Measurements from ENCODE around the gene CARMIL1.
"Not testable (repeated sequence)": the region's sequence is repeated elsewhere in the genome, so short reads cannot be mapped to it uniquely, and the experiment has no call there.

Gene CARMIL1

GRCh38 chr6:25371037-25371347 is 91.8 kb downstream of the CARMIL1 start:
- DNase-seq, result no peak

GRCh38 chr6:25375125-25375524 is 96.0 kb downstream of the CARMIL1 start:
- DNase-seq, result no peak

DNA sequence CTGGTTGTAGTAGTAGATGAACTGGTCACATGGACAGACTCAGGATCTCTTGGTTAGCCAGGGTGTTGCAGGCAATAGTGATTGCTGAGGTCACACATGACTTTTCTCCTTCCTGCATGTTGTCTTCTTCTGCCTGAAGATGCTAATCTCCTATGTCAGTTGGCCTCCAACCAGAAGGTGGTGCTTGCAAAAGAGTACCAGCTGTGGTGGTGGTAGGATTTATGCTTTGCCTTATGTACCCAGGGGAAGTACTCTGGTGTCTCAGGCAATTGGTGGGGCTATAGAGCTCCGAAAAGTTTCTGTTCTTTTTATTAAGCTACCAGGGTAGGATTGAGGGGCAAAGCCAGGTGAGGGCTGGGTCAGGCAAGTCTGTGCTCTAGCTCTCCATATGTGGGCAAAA is 98.5 kb downstream of the CARMIL1 start:
- DNase-seq, result no peak

DNA sequence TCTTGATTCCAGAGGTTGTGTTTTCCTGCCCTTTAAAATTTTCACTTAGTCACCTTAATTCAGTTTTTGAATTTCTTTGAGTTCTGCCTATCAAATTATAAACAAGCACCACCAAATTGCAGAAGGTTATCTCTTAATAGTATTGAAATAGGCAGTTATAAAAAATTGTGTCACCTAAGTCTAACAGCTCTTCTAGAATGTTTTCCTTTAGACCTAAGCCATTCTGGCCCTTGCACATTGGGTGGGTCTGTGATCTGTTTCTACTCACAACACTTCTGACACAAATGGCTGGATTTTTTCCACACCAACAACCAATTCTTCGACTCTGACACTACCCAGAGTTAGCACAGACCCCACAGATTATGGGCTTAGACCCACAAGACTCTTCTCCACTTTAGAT is 101.9 kb downstream of the CARMIL1 start:
- DNase-seq, result no peak

GRCh38 chr6:25382476-25382875 is 103.3 kb downstream of the CARMIL1 start:
- not testable (repeated sequence) for DNase-seq

GRCh38 chr6:25384234-25384633 is 105.1 kb downstream of the CARMIL1 start:
- DNase-seq, result no peak

DNA sequence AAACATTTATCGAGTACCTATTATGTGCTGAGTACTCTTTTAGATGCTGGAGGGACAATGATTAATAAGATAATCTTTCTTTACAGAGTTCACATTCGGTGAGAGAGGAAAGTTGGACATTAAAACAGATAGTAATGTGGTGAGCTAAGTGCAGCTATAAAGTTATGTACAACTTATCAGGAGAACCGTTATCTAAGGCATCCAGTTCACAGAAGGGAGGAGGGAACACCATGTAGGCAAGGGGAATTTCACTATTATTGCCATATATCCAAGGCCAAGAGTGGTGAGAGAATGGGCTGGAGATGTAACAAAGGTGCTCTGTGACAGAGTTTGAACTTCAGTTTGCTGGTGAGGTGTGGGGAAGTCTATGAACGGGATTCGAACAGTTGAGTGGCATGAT is 105.8 kb downstream of the CARMIL1 start:
- DNase-seq, result no peak

- DNase-seq, result no peak
Observed at GRCh38 chr6:25387483-25387882, 108.3 kb downstream of the CARMIL1 start.

DNA sequence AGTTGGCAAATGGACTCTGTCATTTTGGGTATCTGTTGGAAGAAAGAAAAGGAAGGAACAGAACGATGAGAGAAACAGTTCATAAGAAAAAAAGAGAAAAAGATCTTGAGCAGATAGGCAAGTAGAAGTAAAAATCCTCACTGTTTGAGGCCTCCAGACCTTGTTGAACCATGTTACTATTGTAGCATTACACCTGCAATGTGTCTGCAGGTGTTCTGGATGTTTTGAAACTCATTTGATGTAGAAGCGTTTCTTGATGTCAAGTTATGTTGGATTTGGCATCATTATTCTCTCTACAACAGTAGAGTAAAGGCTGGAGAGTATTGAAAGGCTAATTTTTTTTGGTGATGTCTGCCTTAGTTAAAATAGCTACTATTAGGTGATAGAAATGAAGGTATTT is 108.7 kb downstream of the CARMIL1 start:
- DNase-seq, result no peak

DNA sequence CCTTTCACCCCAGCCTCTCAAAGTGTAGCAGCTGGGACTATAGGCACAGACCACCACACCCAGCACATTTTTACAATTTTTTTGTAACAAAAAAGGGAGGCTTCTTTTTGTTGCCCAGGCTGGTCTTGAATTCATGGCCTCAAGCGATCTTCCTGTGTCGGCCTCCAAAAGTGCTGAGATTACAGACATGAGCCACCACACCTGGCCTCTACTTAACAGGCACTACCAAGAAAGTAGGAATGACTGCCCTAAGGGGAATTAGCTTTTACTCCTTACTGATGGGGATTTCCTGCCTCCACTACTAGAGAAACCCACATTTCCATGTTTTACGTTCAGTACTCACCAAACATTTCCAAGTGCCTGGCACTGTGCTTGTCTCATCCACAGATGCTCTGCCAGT is 109.6 kb downstream of the CARMIL1 start:
- no peak for DNase-seq

GRCh38 chr6:25389471-25389870 is 110.3 kb downstream of the CARMIL1 start:
- no peak for DNase-seq

GRCh38 chr6:25392372-25392771 is 113.2 kb downstream of the CARMIL1 start:
- no peak for DNase-seq

GRCh38 chr6:25395731-25396130 is 116.6 kb downstream of the CARMIL1 start:
- DNase-seq, result no peak

DNA sequence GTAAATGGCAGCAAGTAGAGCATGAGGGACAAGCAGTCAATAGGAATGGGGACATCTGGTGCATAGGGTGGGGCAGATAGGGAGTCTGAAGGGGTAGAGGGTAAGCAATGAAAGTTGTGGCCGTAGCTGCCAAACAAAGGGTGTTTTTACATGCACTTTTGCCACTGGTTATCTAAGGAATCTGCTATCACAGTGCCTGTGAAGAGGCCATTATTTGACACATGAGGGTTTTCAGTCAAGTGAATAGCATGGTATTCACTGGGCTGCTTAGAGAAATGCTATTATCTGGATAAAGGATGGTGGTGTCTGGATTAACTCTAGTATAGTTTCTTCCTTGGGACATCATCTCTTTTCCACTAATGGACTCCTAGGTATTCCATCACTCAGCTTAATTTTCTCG is 118.2 kb downstream of the CARMIL1 start:
- DNase-seq, result no peak

GRCh38 chr6:25399885-25400284 is 120.7 kb downstream of the CARMIL1 start:
- DNase-seq, result no peak

- no peak for DNase-seq
Observed at GRCh38 chr6:25401711-25402110, 122.5 kb downstream of the CARMIL1 start.

GRCh38 chr6:25402125-25402524 is 123.0 kb downstream of the CARMIL1 start:
- DNase-seq, result no peak

DNA sequence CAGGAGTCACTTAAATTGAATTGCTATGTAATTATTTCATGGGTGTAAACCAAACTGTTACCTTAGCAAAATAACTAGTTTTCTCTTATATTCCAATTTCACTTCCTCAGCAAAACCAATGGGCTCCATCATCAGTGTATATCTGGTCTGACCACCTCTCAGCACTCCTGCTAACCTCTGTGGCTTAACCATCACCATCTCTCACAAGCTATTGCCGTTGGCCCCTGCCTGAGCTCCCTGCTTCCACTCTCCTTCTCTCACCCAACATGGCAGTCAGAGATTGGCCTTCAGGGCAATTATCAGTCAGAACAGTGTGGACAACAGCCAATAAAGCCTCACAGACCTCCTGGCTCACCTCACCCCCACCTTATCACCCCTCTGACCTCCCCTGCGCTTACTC is 124.0 kb downstream of the CARMIL1 start:
- no peak for DNase-seq

DNA sequence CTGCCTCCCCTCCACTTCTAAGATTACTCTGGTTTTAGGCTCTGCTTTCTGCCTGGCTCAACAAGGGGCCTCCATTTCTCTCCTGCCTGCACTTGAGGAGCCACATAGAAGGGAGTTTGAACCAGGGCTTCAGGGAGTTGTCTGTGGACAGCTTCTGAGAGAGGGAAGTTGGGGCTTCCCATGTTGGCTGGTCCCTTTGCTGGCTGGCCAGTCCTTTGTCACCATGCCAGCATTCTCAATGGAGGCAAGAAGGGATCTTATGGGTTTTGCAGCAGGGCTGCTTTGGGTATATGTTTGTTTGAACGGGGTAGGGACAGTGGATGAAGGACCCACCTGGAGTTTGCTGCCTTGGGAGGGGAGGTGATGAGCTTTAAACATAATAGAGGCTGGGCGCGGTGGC is 124.9 kb downstream of the CARMIL1 start:
- no peak for DNase-seq

GRCh38 chr6:25404693-25405169 is 125.6 kb downstream of the CARMIL1 start:
- no peak for DNase-seq

DNA sequence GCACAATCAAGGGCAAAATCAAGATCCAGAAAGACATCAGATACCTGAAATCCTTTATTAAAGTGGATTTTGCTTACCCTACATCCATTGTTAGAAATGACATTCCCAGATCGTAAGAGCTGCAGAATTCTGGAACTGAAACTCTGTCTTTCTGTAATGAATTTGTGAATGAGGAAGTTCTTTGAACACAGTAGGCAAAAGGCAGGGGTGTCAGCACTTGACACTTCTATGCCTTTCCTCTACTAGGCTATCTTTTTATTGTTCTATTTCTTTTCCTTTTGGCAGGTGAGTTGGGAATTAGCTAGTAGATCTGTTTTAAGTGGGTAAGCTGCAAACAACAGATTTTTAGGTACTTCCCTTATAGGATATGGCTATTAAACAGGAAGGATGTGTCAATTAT is 126.3 kb downstream of the CARMIL1 start:
- DNase-seq, result no peak

DNA sequence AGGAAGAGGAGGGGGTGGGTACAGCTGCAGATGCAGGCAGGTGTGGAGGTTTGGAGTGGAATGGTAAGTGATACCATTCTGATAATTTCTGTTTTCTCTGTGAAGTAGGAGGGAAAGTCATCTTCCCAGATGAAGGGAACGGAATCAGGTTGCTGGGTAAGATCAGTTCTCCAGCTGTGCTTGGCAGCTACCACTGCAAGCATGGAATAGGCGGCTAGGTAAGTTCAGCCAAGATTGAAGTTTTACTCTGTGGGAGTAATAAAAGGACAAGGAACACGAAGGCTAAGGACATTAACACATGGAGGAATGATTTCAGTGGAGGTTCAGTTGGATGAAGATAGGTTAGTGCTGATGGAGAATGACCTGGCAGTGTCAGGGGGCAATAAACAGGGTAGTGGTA is 128.3 kb downstream of the CARMIL1 start:
- DNase-seq, result no peak

GRCh38 chr6:25410102-25410501 is 130.9 kb downstream of the CARMIL1 start:
- no peak for DNase-seq

DNA sequence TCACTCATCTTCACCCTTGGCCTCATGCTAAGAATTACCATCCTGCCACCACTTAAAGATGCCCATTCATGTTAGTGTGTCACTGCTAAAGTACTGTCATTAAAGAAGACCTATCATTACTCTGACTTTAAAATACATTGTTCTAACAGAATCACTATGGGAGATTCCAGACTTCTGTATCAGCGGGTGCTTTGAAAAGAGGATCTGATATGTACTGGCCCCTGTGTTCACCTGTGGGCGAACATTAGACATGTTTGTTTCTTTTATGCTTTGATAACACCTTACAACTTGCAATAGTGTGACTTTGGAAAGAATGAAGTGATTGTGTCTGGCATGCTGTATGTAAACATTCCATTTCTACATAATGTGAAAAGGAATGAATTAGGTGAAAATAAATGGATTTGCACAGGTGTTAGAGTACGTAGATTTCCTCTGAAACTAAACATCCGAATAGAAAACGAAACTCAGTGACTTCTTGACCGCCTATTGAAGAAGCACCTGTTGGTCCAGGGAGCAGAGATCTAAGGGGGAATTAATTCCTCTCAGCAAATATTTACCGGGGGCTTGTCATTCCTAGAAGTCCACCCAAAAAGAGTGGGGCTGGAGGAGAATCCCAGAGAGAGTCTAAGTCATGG is 132.3 kb downstream of the CARMIL1 start:
- DNase-seq, result no peak

DNA sequence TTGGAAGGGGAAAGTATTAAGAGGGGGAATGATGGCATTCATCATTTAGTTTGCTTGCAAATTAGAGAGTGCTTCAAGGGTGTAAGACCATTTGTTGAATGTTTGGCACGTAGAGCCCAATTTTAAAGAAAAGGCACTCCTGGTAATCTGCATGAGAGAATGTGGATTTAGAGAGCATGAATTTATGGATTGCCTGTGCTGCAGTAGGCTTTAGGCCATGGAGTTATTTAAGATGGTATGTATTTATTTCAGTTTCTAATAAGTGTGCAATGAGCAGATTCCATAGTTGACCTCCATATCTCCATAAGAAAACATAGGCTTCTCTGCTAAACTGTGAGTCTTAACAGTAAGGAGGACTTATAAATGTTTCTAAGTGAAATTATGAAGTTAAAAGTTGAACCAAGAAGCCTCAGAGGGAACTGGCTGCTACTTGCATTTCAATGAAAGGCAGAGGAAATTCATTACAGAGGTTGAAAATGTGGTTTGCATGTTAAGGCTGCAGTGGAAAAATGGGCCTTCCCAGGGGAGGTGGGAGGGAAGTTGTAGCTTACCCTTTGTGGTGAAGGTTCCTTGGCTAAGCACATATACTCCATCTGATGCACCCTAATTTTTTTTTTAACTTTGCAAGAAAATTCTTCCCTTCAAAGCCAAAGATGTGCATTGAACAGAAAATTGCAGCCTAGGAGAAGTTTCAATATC is 134.2 kb downstream of the CARMIL1 start:
- no peak for DNase-seq
